Activated CD8-positive, alpha-beta memory T cell treated with anti-CD3 and anti-CD28 coated beads for 48 hours (primary cell): ENCODE data around the gene POPDC3.

ENCODE experiments used
- DNase-seq, 3 experiments: peaks; one replicate each; pipeline ENCODE4 v3.0.0-alpha.2; 2020; ENCODE audit warnings: low read depth in 2 of 3, low spot score in 2 of 3

Gene POPDC3

DNA sequence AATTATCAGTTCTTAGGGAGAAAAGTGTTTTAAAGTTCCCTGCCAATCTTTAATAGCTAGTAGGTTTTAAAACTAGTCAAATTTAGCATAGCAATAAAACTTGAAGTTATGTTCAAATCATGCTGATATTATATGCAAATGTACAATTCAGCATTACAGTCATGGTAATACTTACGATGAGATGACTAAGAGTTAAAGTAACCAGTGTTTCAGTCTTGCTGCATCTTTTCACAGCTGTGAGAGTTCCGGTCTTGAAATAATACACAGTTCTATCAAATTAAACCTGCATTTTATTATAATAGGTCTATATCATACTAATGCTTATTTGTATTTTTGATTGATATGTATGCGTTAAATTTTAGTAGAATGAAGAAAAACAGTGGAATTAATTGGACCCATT lies 26.1 kb downstream of the POPDC3 start:
- no peak for DNase-seq

DNA sequence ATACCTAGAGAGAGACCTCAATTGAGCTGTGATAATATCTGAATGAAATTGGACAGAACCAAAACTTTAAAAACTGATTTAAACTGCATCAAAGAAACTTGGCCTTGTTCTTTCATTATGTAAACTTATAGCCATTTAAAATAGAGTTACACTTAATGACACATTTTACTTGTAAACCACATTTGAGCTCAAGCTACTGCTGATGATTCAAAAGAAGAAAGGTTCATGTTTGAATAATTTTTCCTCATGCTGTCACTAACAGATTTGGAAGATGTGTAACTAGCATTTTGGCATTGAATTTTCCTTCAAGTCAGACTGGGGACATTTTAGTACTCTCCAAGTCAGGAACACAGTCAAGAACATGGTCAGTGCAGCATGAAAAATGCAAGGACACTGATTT lies 26.9 kb downstream of the POPDC3 start:
- no peak for DNase-seq

DNA sequence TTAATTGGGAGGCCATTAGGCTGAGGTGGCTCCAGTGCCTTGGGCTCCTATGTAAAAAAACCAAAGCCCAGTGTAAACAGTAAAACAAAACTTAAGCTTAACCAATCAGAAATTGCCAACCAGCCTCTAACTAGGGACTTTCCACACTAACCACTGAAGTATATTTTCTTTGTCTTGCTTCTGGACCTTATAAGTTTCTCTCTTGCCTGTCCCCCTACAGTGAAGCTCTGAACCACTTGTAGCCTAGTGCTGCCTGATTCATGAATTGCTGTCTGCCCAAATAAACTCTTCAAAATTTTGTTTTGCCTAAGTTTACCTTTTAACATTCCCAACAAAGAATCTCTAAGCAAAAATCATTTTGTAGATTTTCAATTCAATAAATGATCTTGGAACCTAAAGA lies 28.2 kb downstream of the POPDC3 start:
- DNase-seq, result no peak

DNA sequence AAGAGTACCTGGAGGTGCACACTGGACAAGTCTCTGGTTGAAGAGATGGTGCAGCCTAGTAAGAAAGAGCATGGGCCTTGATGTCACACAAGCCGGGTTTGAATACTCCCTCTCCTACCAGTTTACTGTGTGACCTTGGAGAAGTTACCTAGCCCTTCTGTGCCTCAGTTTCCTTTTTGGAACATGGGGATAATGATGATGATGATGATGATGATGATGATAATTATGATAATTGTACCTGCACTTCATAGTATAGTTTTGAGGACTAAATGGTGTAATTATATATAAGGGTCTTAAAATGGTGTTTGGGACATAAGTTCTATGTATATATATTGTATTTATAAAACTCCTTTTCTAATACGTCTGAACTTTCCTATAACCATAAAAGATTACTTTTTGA lies 41.7 kb downstream of the POPDC3 start:
- no peak for DNase-seq

DNA sequence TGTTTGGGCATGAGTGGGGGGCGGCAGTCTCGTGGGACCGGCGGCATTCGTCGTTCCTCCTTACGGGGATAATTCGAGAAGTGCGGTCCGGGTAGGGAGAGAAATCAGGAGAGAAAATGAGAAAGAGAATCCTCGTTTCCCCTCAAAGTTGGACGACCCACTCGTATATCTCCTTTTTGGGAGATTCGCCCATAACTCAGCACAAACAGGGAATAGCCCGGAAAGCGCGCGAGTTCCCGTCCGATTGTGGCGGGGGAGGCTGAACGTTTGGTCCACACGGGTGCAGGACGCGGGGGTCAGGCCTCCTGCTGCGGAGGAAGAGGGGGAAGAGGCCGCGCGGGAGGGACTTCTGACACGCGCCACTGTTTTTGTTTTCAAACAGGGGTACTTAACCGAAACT lies 42.4 kb downstream of the POPDC3 start:
- no peak for DNase-seq

DNA sequence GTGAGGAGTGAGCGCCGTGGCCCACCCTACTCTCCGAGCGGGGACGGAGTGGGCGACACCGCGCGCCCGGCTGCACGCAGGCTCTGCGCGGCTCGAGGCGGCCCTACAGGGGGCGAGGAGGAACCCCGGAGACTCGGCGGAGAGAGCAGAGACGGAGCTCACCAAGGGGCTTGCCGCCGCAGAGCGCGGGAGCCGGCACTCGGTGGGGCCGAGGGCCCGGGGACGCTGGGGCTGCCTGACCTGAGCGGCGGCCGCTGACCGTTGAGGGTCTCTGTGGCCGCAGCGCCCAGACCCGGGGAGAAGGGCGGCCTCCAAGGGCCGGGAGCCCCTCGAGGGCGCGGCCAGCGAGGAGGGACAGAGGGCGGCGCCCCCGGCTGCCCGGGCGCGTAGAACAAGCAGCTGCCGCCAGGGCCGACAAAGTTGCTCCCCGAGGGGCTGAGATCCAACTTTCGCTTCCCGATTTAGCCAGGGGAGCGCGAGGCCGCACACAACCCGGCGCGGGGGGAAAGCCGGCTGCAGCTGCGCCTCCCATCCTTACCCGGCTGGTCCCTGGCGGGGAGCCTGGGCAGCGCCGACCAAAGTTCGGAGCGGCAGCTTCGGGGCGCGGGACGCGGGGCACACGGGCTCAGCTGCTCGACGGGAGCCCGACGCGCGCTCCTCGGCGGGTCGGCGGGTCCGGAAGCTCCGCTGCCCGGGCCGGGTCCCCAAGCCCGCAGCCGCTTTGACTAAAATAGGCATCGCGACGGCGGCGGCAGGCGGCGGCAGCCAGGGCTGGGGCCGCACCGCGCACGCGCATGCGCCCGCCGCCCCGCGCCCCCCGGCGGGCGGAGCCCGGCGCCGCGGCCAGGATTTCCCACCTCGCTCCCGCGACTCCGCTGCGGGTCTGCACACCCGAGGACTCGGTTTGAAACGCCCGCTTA lies 43.1 kb downstream of the POPDC3 start:
- peak in 1 of 3 experiments; percentile 5 for DNase-seq

DNA sequence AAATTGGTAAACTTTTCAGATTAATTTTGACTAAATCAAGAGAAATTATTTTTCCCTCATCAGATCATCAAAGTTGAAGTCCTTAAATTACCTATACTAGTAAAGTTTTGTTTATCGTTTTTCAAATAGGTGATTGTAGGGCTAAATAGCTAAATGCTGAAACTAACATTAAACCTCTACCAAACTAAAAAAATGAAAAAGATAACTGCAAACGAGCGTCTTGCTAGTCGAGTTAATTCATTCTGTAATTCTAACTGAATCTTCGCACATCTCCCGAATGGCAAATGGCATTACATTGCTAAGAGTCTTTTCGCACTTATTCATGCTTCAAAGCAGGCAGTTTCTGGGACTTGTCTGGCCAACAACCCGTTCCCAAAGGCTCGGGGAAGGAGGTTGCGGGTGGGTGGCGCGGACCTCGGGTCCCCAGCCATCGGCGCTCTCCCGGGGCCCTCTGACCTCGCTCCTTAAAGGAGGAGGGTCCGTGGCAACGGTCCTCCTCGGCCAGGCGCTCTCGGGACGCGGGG lies 43.8 kb downstream of the POPDC3 start:
- no peak for DNase-seq

DNA sequence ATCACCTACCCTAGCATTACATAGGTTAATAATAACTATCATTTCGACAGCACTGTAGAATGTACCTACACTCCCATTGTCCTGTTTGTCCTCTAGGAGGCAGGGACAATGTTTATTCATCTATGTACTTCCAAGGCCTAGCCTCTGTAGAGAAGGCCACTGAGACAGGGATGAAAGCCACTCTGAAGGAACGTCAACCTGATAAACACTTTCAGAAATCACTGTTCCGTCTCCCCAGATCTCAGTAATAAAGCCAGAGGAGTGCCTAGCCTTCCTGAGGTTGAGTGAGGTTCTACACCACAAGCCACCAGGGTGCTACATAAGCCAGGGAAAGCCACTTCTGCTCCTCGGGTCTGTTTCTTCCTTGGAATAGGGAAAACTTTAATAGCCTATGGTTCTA lies 44.8 kb downstream of the POPDC3 start:
- DNase-seq, result no peak

DNA sequence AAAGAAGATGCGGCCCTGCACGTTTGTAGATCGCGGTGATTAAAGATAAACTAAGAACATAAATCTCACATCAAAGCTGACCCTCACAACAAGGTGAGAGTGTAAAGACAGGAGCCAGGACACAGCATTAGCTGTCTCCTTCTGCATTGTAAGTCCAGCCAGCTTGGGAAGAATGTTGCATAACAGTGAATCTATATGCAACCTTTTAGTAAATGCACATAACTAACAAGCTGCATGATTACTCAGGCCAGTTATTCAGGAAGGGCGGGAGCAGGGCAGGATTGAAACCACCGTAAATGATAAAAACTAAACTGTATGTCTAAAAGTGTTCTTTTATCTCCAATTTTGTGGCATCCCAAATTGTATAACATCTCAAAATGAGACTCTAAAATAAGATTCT lies 57.1 kb downstream of the POPDC3 start:
- no peak for DNase-seq

DNA sequence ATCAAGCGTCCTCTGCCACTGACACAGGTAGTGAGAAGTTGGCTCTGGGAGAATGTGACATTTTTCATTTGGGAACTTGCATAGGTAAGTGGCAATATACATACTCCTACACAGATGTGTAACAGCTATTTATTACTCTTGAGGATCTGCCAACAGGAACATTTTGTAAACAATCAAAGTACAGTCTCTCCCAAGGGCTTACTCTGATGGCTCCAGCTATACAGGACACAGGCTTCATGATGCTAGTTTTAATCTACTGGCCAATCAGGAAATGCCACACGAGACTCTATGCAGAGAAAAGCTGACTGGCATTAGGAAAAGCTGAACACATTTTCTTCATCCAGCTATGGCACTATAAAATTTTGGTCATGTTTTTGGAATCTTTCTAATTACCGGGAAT lies 57.8 kb downstream of the POPDC3 start:
- DNase-seq, result no peak

DNA sequence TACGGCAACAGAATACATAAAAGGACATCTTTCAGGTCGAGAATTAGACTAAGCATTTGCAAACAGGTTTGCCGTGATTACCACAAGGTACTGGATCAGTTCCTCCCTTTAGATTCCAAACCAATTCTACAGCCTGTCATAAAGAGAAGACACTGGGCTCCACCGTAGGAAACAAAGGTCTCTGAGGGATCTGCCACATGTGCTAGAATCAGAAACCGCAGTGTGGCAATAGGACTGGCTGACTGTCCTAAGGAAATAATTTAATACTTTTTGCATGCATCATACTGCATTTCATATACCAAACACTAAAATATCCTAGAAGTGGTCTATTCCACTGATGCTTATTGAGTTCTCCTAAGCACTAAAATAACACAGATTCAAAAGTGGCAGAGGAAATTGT lies 59.2 kb downstream of the POPDC3 start:
- DNase-seq, result no peak

DNA sequence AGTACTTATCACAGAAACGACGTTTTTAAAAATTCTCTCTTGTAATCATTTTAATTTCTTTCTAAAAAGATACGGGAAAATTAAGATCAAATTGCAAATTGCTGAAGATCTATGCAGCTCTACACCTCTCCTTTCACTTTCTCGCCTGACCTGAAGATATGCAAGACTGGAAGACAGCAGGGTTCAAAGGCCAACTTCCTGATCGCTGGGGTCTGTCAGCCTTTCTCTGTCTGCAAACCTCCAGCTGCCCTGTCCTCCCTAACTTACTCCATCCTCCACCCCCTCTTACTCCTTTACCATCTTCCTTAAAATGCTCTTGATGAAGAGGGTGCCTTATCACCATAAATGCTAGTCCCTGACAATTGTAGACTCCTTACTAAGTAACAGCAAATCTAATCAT lies 63.7 kb downstream of the POPDC3 start:
- no peak for DNase-seq

DNA sequence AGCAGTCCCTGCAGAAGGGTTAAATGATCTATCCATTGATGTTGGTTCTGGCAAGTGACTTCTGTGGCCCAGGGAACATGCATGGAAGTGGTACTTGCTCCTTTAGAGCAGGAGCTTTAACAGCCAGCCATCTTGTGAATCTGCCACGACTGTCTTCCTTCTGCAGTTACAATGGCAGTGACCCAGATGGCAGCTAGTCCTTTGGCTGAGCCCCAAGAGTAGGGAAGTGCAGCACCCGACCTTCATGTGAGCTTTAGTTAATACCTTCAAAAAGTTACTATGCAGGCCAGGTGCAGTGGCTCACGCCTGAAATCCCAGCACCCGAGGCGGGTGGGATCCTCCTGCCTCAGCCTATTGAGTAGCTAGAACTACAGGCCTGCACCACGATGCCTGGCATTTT lies 66.4 kb downstream of the POPDC3 start:
- DNase-seq, result no peak

DNA sequence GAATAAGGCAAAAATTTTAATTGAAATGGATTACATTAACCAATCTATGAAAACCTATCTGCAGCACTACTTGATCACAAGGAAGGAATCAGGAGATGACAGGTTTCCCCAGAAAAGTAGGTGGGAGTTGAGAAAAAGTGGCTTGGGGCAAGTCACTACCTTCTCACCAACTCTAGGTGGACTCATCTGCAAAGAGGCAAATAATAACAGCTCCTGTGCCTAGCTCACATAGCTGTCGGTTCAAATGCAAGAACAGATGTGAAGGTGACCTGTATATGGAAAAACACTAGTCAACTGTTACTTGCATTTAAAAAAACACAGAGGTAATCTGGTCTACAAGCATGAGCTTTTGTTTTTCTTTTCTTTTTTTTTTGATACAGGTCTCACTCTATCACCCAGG lies 67.2 kb downstream of the POPDC3 start:
- DNase-seq, result no peak

DNA sequence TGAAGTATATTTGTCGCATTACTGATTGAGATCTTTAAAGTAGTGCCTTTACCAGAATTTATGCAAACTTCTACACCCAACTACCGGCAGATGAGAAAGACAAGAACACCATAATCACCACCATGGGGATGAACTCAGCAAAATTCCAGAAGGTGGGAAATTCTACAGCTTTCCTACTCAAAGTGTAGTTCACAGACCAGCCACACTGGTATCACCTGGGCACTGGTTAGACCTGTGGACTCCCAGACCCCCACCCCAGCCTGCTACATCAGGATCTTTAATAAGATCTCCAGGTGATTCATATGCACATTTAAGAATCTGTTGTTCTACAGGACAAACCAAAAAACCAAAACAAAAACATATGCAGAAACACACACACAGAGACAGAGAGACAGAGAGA lies 67.9 kb downstream of the POPDC3 start:
- no peak for DNase-seq

DNA sequence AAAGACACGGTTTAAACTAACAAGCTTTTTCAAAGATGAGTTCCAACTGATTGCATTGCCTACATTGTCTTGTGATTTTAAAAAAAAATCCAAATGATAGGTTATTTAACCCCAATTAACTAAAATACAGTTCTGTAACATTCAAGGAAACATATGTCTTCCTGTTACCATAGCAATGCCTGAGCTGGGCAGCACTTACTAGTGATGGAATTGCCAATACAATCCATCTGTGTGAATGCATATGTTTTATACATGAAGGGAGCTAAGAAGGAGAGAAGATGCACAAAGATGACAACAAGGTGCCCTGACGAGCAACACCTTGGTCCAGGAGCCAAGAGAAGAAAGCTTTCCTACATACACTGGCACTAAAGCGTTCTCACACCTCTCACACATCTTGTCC lies 68.7 kb downstream of the POPDC3 start:
- no peak for DNase-seq

DNA sequence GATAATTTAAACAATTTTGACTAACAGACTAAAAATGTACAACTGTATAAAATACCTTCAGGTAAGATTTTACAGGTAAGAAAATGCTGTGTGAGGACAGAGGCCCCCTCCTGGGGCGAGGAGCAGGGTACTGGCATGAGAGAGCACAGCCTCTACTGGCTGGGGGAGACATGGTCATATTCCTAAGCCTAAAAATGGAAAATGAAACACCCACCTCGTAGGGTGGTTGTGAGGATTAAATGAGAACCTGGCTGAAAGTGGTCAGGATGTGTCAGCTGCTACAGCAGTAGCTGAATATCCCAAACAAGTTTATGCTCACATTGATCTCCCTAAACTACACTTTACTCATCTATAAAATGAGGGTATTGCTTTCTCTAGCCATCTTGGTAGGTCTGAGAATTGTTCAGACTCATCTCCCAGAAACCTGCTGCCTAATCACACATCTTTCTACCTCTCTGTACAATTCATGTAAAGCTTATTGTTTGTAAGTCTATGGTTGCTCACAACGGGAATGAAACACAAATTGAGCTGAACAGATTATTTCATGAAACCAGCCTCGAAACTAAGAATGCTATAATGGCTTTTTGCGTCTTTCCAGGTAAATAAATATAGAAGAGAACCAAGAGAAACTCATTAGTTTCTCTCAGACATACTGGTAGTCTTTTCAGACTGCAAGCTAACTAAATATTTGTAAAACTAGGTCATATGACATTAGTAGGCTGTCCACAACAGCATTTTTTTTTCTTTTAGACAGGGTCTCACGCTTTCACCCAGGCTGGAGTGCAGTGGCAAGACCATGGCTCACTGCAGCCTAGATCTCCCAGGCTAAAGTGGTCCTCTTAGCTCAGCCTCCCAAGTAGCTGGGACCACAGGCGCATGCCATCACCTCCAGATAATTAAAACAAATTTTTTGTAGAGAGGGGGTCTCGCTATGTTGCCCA lies 69.6 kb downstream of the POPDC3 start:
- DNase-seq, result no peak

DNA sequence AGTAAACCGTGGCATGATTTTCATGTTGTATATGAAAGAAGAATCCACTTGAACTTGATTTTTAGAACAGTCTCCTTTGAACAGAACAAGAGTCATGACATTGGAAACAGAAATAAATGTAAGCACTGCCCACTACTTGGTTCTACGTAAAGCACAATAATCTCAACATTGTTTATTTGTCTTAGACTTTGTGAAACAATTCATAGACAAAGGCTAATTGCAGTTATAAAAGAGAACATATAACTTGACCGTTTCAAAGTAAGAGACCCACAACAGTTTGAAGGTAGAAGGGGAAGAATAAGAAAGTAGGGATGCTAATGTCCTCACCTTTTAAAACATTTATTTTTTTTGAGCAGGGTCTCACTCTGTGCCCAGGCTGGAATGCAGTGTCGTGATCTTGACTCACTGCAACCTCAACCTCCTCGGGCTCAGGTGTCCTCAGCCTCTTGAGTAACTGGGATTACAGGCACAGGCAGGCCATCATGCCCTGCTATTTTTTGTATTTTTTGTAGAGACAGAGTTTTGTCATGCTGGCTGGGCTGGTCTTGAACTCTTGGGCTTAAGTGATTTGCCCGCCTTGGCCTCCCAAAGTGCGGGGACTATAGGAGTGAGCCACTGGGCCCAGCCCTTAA lies 71.1 kb downstream of the POPDC3 start:
- DNase-seq, result no peak
